ENCODE results near the gene MLLT3.

The MLLT3 gene

DNA sequence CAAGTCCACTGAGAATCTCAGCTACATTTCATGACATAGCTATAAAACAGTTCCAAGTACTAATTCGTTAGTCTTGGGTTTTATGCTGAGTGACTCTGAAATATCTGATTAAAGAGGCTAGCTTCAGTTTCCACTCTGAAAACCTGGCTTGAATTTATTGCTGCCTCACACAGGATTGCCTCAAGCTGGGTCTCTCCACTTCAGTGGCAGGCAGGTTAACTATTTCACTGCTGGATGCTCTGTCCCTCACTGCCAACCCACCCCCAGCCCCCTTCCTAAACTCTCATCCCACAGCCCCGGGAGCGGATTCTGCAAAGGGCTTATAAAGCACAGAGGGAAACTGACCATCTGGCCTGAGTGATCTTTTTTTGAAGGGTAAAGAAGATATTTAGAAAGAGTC, 318.3 kb downstream of the MLLT3 start:
- Mint-ChIP-seq H3K4me3 (peak overlapping the region in 1 of 3 experiments; percentile 7), H3K4me1 (peaks cover 41% of the 10 kb centered on the region), H3K9me3 (peaks cover 4% of the 10 kb centered on the region), H3K27ac (peak overlapping the region; percentile 19 to 75 (median 30)), H3K36me3 (ENCODE audit: low read depth) (no peaks in the 10 kb centered on the region), H3K27me3 (ENCODE audit: low read depth) (no peaks in the 10 kb centered on the region)
- TF ChIP-seq, protein P1, sequence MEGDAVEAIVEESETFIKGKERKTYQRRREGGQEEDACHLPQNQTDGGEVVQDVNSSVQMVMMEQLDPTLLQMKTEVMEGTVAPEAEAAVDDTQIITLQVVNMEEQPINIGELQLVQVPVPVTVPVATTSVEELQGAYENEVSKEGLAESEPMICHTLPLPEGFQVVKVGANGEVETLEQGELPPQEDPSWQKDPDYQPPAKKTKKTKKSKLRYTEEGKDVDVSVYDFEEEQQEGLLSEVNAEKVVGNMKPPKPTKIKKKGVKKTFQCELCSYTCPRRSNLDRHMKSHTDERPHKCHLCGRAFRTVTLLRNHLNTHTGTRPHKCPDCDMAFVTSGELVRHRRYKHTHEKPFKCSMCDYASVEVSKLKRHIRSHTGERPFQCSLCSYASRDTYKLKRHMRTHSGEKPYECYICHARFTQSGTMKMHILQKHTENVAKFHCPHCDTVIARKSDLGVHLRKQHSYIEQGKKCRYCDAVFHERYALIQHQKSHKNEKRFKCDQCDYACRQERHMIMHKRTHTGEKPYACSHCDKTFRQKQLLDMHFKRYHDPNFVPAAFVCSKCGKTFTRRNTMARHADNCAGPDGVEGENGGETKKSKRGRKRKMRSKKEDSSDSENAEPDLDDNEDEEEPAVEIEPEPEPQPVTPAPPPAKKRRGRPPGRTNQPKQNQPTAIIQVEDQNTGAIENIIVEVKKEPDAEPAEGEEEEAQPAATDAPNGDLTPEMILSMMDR (IDR thresholded peaks at IDR 0.05; ENCODE audit: unreplicated experiment in 3 of 3) = no peak

DNA sequence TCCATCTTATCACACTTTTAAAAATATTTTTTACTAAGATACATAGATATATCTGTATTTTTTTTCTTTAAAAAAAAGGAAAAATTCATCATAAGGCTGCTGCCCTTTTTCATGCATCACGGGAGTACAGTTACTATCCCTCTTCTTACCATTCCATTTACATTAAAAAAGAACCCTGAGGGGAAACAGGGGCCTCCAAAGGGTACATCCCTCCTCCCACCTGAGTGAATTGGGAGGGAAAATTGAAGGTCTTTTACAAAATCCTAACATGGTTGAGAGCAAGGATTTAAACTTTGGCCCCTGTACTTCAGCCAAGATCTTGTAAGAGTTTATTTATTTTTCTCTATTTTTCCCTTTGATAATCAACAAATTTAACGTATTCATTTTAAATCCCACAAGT, 319.2 kb downstream of the MLLT3 start:
- Mint-ChIP-seq H3K4me1 (peaks cover 32% of the 10 kb centered on the region), H3K9me3 (peaks cover 4% of the 10 kb centered on the region), H3K36me3 (ENCODE audit: low read depth) (no peaks in the 10 kb centered on the region), H3K27me3 (ENCODE audit: low read depth) (peaks cover 3% of the 10 kb centered on the region), H3K27ac (peak overlapping the region in 2 of 3 experiments; percentile 45 to 75), H3K4me3 (no peak overlapping the region)
- TF ChIP-seq, protein P1 (IDR thresholded peaks at IDR 0.05; ENCODE audit: unreplicated experiment in 3 of 3) = no peak

DNA sequence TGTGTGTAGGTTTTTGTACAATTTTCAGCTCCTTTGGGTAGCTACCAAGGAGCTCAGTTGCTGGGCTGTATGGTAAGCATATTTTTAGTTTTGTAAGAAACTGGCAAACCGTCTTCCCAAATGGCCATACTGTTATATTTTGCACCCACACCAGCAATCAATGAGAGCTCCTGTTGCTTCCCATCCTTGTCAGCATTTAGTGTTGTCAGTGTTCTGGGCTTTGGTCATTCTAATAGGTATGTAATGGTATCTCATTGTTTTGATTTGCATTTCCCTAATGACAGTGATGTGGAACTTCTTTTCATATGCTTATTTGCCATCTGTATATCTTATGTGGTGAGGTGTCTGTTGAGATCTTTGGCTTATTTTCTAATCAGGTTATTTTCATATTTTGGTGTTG, 320.1 kb downstream of the MLLT3 start:
- H3K27ac Mint-ChIP-seq = no peak overlapping the region
- H3K27me3 Mint-ChIP-seq (ENCODE audit: low read depth) = peaks cover 7% of the 10 kb centered on the region
- peaks cover 23% of the 10 kb centered on the region for H3K4me1 Mint-ChIP-seq
- peaks cover 4% of the 10 kb centered on the region for H3K9me3 Mint-ChIP-seq
- TF ChIP-seq, protein P1 (IDR thresholded peaks at IDR 0.05; ENCODE audit: unreplicated experiment in 3 of 3) = no peak
- H3K36me3 Mint-ChIP-seq (ENCODE audit: low read depth) = no peaks in the 10 kb centered on the region
- no peak overlapping the region for H3K4me3 Mint-ChIP-seq

DNA sequence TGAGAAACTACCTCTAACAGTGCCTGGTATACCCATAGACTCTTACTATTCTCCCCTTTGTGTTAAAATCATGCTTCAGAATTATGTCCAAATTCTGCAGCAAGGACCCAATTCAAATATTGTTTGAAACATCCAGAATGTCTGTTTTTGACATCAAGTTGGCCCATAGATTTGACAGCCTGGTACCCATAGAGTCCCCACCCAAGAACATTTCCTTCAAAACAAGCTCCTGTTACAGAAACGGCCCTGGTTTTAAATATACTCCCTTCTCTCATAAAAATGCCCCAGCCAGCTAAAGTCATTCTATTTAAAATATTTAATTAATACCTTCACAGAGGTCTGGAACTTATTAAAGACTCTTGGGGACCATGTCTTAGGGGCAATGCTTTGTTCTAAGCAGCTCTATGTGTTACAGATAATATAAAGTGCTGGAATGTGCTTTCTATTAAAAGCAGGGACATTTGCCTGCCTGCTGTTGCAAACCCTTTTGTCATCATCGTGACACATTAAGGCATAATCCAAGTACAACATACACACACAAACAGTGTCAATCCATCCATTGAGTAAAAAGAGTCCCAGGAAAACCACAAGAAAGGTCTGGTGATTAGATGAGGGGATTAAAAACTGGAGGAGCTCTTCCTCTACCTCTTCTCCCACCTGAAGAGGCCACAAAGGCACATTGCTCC, 321.7 kb downstream of the MLLT3 start:
- H3K27me3 Mint-ChIP-seq (ENCODE audit: low read depth) = peaks cover 7% of the 10 kb centered on the region
- peaks cover 19% of the 10 kb centered on the region for H3K4me1 Mint-ChIP-seq
- no peak overlapping the region for H3K4me3 Mint-ChIP-seq
- H3K36me3 Mint-ChIP-seq (ENCODE audit: low read depth) = no peaks in the 10 kb centered on the region
- H3K9me3 Mint-ChIP-seq = peaks cover 4% of the 10 kb centered on the region
- TF ChIP-seq, protein P1 (IDR thresholded peaks at IDR 0.05; ENCODE audit: unreplicated experiment in 3 of 3) = no peak
- H3K27ac Mint-ChIP-seq = no peak overlapping the region

DNA sequence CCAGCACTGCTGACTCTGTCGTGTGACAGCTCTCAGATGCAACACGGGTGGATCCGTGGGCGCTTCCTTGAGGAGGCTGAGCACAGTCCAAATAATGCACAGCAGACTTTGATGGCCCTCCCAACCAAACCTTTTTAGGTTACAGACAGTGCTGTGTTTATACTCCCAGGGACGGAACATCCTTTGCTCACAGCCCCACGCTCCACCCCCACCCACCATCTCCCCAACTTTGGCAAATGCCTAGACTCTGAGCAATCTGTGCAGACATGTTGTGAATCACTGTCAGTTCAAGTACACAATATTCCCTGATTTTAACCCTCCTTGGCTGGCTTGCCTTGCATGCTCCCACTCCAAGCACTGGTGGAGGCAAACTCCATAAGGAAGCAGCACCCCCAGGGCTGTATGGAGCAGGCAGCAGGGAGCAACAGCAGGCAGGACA, 324.6 kb downstream of the MLLT3 start:
- TF ChIP-seq, protein P1 (IDR thresholded peaks at IDR 0.05; ENCODE audit: unreplicated experiment in 3 of 3) = no peak
- Mint-ChIP-seq H3K4me3 (no peak overlapping the region), H3K27me3 (ENCODE audit: low read depth) (peaks cover 7% of the 10 kb centered on the region), H3K4me1 (peaks cover 4% of the 10 kb centered on the region), H3K36me3 (ENCODE audit: low read depth) (no peaks in the 10 kb centered on the region), H3K9me3 (peaks cover 4% of the 10 kb centered on the region), H3K27ac (no peak overlapping the region)

DNA sequence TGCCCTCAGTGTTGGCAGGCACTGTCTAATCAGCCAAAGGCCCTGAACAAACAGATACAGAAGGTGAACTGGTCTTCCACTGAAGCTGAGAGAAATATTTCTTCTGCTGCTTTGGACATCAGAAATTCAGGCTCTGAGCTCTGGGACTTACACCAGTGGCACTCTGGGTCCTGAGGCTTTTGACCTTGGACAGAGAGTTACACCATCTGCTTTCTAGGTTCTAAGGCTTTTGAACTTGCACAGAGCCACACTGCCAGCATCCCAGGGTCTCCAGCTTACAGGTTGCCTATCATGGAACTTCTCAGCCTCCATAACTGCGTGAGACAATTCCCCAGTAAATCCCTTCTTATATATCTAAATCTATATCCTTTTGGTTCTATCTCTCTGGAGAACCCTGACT, 326.7 kb downstream of the MLLT3 start:
- peaks cover 14% of the 10 kb centered on the region for H3K4me1 Mint-ChIP-seq
- H3K27ac Mint-ChIP-seq = no peak overlapping the region
- no peaks in the 10 kb centered on the region for H3K36me3 Mint-ChIP-seq (ENCODE audit: low read depth)
- H3K9me3 Mint-ChIP-seq = no peaks in the 10 kb centered on the region
- no peak overlapping the region for H3K4me3 Mint-ChIP-seq
- peaks cover 11% of the 10 kb centered on the region for H3K27me3 Mint-ChIP-seq (ENCODE audit: low read depth)
- TF ChIP-seq, protein P1 (IDR thresholded peaks at IDR 0.05; ENCODE audit: unreplicated experiment in 3 of 3) = no peak

Data from nephron (organoid).